GM18868 (cell line): ENCODE results near the gene EP400.
"Not testable (repeated sequence)": the region's sequence is repeated elsewhere in the genome, so short reads cannot be mapped to it uniquely, and the experiment has no call there.

Experiments used
- ATAC-seq: cut with Tn5 transposase; IDR thresholded peaks from one replicate; pipeline ENCODE4 v1.9.1; 2021; ENCODE audit warnings: mild to moderate bottlenecking, moderate library complexity; ENCODE audit not compliant: unreplicated experiment

The EP400 gene

DNA sequence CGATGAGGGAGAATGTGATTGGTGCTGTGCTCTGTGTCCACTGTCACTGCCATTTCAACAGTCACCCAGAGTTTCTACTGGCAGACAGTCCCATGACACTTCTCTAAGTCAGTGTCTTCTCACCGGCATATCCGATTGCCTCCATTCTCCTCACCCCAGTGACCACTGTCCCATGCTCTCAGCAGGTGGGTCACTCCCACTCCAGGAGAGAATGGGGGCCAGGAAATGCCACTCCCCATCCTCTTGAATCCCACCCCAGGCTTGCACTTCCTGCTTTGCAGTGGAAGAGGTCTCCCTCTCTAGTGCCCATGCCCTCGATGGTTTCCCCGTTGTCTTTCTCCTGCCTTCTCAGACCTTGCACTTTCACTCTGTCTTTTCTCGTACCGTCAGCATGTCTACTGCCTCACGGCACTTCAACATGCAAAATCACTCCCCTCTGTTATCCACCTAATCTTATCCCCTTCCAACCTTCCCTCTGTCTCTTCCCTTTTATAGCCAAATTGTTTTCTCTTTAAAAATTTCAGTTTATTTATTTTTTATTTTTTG is 2.2 kb upstream of the EP400 start:
- no peak for ATAC-seq

DNA sequence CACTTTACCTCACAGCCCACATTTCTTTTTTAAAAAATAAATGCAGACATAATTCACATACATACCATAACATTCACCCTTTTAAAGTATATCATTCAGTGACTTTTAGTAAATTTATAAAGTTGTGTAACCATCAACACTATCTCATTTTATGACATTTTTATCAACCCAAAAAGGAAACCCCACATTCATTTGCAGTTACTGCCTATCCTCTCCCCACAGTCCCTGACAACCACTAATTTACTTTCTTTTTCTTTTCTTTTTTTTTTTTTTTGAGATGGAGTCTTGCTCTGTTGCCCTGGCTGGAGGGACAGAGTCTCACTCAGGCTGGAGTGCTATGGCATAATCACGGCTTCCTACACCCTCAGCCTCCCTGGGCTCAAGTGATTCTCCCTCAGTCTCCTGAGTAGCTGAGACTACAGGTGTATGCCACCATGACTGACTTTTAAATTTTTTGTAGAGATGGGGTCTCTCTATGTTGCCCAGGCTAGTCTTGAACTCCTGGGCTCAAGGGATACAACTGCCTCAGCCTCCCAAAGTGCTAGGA is 1.5 kb upstream of the EP400 start:
- no peak for ATAC-seq

DNA sequence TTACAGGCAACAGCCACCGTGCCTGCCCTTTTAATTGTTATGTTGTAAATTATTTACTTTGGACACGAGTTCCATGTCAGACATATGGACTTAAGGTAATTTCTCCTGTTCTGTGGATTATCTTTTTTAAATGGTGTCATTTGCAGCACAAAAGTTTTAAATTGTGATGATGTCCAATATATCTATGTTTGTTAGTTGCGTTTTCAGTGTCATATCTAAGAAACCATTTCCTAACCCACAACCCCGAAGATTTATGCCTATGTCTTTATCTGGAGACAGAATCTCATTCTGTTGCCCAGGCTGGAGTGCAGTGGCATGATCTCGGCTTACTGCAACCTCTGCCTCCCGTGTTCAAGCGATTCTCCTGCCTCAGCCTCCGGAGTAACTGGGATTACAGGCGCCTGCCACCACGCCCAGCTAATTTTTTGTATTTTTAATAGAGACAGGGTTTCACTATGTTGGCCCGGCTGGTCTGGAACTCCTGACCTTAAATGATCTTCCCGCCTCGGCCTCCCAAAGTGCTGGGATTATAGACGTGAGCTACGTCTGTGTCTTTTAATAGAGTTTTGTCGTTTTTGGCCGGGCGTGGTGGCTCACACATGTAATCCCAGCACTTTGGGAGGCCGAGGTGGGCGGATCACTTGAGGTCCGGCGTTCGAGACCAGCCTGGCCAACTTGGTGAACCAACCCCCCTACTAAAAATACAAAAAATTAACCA is 870 bp upstream of the EP400 start:
- ATAC-seq: not testable (repeated sequence)

DNA sequence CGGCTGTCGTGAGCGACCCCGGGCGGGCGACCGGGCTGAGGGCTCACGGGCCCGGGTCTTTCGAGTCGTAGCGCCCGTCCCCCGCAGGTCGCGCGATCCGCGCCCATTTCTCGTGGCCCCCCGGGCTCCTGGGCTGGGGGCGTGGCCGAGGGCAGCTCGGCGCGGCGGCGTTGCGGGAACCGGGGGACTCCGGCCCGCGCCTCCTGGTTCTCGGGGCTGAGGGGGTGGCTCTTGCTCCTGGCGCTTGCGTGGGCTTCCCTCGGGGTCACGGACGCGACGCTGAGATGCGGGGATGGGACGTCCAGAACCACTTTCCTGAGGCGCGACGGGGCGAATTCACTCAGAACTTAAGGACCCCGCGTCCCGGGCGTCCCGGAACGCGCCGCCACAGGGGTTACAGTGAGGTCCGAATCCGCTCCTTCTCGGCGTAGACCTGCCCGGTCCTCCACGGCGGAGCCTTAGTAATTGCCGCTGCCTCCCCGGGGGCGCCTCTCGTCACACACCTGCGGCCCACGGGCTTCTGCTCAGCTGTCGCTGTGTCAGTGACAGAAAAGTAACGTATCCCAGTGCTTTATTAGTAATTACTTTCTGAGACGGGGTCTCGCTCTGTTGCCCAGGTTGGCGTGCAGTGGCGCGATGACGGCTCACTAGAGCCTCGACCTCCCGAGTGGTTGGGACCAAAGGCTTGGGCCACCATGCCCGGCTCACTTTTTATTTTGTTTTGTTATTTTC is 606 bp downstream of the EP400 start:
- ATAC-seq: peak; percentile 23

DNA sequence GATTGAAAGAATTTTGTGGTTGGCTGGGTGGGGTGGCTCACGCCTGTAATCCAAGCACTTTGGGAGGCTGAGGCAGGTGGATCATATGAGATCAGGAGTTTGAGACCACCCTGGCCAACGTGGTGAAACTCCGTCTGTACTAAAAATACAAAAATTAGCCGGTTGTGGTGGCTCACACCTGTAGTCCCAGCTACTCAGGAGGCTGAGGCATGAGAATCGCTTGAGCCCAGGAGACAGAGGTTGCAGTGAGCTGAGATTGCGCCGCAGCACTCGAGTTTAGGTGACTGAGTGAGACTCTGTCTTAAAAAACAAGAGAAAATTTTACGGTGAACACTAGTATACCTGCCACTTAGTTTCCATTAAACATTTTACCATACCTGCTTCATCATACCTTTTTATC is 4.1 kb downstream of the EP400 start:
- ATAC-seq: not testable (repeated sequence)

DNA sequence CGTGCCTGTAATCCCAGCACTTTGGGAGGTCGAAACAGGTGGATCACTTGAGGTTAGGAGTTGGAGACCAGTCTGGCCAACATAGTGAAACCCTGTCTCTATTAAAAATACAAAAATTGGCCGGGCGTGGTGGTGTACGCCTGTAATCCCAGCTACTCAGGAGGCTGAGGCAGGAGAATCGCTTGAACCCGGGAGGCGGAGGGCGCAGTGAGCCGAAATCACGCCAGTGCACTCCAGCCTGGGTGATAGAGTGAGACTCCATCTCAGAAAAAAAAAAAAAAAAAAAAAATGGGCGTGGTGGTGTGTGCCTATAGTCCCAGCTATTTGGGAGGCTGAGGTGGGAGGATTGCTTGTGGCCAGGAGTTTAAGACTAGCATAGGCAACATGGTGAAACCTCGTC is 4.7 kb downstream of the EP400 start:
- ATAC-seq: not testable (repeated sequence)

GRCh38 chr12:131959116-131959515 is 9.4 kb downstream of the EP400 start:
- ATAC-seq: no peak

DNA sequence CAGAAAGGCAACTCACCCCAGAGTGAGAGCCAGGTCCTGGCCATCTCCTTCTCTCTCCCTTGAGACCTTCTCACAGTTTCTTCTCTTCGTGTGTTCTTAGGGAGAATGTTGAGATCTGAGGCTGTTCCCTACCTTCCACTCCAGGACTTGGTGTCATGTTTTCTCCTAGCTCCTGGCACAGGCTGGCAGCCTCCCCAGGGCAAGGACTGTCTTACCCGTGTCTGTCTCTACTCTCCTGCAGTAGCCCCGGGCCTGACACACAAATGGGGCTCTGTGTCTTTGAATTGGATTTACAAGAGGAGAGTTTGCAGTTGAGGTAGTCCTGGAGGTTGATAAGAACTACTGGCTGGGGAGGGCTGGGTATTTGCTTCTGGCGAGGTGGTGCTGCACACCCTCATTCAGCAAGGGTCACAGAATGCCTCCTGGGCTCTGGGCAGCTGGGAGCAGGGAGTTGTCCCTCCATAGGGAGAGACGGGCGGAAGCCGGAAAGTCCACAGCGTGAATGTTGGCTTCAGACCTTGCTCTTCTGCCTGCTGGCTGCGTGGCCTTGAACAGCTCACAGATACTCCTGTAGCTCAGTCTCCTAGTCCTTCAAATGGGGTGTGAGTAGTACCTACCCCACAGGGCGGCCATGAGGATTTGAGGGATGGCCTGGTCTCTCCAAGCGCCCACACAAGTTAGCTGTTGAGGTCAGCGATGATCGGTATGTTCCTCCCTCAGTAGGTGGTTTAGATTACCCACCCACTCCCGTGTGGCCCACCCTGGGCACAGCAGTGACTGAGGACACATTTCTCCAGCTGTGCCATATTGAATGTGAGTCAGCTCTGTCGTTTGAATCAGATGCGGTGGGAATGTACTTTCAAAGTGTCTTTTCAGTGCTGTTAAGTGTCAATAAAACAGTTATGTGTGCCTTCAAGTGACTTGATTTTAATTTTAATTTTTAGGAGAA is 10.2 kb downstream of the EP400 start:
- ATAC-seq: no peak

GRCh38 chr12:131960590-131961325 is 11.0 kb downstream of the EP400 start:
- not testable (repeated sequence) for ATAC-seq

DNA sequence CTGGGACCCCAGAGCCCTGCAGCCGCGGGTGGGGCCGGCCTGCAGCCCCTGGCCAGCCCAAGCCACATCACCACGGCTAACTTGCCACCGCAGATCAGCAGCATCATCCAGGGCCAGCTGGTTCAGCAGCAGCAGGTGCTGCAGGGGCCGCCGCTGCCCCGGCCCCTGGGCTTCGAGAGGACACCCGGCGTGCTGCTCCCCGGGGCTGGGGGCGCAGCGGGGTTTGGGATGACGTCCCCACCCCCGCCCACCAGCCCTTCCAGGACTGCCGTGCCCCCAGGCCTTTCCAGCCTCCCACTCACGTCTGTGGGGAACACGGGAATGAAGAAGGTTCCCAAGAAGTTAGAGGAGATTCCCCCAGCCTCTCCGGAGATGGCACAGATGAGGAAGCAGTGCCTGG is 11.6 kb downstream of the EP400 start:
- ATAC-seq: not testable (repeated sequence)

GRCh38 chr12:131962069-131962468 is 12.3 kb downstream of the EP400 start:
- no peak for ATAC-seq

GRCh38 chr12:131963381-131963780 is 13.6 kb downstream of the EP400 start:
- no peak for ATAC-seq

- no peak for ATAC-seq
These were observed 15.3 kb downstream of the EP400 start for GRCh38 chr12:131965073-131965472.

DNA sequence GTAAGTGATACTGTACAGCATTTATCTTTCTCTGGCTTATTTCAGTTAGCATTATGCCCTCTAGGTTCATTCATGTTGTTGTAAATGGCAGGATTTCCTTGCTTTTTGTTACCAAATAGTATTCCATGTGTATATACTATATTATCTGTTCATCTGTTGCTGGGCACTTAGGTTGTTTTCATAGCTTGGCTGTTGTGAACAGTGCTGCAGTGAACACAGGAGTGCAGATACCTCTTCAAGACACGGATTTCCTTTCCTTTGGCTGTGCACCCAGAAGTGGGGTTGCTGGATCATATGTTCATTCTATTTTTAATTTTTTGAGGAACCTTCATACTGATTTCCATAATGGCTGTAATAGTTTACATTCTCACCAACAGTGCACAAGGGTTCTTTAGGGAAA is 21.5 kb downstream of the EP400 start:
- ATAC-seq: no peak

DNA sequence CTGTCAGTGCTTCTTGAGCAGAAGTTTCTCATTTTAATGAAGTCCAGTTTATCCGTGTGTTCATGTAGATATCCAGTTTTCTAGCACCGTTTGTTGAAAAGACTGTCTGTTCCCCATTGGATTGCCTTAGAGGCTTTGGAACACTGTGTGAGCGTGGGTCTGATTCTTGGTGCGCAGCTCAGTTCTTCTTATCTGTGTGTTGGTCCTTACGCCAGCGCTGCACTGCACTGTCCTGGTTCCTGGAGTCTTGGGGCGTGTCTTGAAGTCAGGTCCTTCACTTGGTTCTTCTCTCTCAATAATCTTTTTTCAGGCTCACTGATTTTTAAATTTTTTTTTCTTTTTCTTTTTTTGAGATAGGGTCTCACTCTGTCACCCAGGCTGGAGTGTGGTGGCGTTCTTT is 25.5 kb downstream of the EP400 start:
- no peak for ATAC-seq

- no peak for ATAC-seq
These were observed 29.9 kb downstream of the EP400 start for GRCh38 chr12:131979606-131980005.

GRCh38 chr12:131980263-131980662 is 30.5 kb downstream of the EP400 start:
- no peak for ATAC-seq

GRCh38 chr12:131981388-131981787 is 31.6 kb downstream of the EP400 start:
- no peak for ATAC-seq

DNA sequence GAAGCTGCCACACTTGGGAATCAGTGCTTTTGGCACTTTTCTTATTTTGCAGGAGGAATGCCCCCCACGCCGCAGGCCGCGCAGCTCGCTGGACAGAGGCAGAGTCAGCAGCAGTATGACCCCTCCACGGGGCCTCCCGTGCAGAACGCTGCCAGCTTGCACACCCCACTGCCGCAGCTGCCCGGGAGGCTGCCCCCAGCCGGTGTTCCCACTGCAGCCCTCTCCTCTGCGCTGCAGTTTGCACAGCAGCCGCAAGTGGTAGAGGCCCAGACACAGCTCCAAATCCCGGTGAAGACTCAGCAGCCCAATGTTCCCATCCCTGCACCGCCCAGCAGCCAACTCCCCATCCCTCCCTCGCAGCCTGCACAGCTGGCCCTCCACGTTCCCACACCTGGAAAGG is 32.3 kb downstream of the EP400 start:
- ATAC-seq: no peak

DNA sequence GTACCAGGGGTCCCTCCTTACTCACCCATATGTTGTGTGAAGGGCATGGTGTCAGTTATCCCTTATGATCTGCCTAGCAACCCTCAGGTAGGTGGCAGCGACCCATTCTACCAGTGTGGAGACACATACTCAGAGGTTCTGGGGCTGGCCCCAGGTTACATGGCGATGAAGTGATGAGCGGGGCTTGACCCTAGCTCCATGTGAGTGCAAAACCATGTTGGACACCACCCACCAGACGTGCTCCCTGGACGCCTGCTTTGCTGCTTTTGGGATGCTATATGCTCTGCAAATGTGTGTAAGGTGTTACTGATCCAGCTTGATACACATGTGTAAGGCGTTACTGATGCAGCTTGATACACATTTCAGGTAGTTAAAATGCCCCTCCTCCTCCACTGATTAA is 33.3 kb downstream of the EP400 start:
- ATAC-seq: no peak
